SK-N-SH (cell line): ENCODE data around the gene EXOC4.

Experiments used
- CHD2 ChIP-seq: fragments of 150-350 bp; IDR thresholded peaks from 2 replicates; pipeline ENCODE4 v1.6.1; 2018; ENCODE audit warnings: low read length; ENCODE audit not compliant: partially characterized antibody
- EP300 ChIP-seq, 2 experiments: IDR thresholded peaks; 2 replicates each; pipeline versions ENCODE4 v1.4.0 to v1.6.1; 2012; ENCODE audit warnings: borderline replicate concordance in 1 of 2, low read depth in 1 of 2, low read length in 1 of 2
- FOXM1 ChIP-seq: IDR thresholded peaks from 2 replicates; pipeline ENCODE4 v1.4.0; 2012; ENCODE audit warnings: low read depth, mild to moderate bottlenecking
- GATA2 ChIP-seq: sonication (generic); formaldehyde crosslinking; IDR thresholded peaks from 2 replicates; pipeline ENCODE4 v1.5.0; 2020; ENCODE audit warnings: mild to moderate bottlenecking, missing genetic modification reagents
- JUND ChIP-seq: IDR thresholded peaks from 2 replicates; pipeline ENCODE4 v1.4.0; 2012
- POLR2AphosphoS5 ChIP-seq: IDR thresholded peaks from 2 replicates; pipeline ENCODE4 v1.6.1; 2012; ENCODE audit warnings: low read depth, low read length
- RAD21 ChIP-seq: IDR thresholded peaks from 2 replicates; pipeline ENCODE4 v1.6.1; 2012; ENCODE audit warnings: mild to moderate bottlenecking, low read length
- REST ChIP-seq: IDR thresholded peaks from 2 replicates; pipeline ENCODE4 v1.6.1; 2012; ENCODE audit warnings: mild to moderate bottlenecking, low read depth, low read length, moderate library complexity
- TAF1 ChIP-seq: IDR thresholded peaks from 2 replicates; pipeline ENCODE4 v1.6.1; 2012; ENCODE audit warnings: low read depth, mild to moderate bottlenecking, low read length, moderate library complexity, borderline replicate concordance
- TCF12 ChIP-seq: IDR thresholded peaks from 2 replicates; pipeline ENCODE4 v1.4.0; 2012
- YY1 ChIP-seq: IDR thresholded peaks from 2 replicates; pipeline ENCODE4 v1.4.0; 2012; ENCODE audit warnings: low read depth, mild to moderate bottlenecking
- TF ChIP-seq, protein P1 (sequence below): fragments of 200-600 bp; sonication (generic); IDR thresholded peaks from 2 replicates; pipeline ENCODE4 v1.6.1; 2017; ENCODE audit warnings: antibody characterized with exemption, mild to moderate bottlenecking, moderate library complexity

GRCh38 chr7:133252858-133253518 lies at the start of gene EXOC4:
- TF ChIP-seq POLR2AphosphoS5 (peak; percentile 96), GATA2 (CRISPR knock-in tag) (no peak), EP300 (IDR thresholded peaks at IDR 0.05; ENCODE audit: borderline replicate concordance in 1 of 2, low read depth in 1 of 2, low read length in 1 of 2) (no peak), RAD21 (no peak; the same call in 1 of the 2 replicates), YY1 (peak; percentile 98), FOXM1 (no peak), REST (no peak), TCF12 (peak; percentile 31; the same call in 1 of the 2 replicates), CHD2 (peak; percentile 98), TAF1 (peak; percentile 86), JUND (no peak)
- TF ChIP-seq, protein P1, sequence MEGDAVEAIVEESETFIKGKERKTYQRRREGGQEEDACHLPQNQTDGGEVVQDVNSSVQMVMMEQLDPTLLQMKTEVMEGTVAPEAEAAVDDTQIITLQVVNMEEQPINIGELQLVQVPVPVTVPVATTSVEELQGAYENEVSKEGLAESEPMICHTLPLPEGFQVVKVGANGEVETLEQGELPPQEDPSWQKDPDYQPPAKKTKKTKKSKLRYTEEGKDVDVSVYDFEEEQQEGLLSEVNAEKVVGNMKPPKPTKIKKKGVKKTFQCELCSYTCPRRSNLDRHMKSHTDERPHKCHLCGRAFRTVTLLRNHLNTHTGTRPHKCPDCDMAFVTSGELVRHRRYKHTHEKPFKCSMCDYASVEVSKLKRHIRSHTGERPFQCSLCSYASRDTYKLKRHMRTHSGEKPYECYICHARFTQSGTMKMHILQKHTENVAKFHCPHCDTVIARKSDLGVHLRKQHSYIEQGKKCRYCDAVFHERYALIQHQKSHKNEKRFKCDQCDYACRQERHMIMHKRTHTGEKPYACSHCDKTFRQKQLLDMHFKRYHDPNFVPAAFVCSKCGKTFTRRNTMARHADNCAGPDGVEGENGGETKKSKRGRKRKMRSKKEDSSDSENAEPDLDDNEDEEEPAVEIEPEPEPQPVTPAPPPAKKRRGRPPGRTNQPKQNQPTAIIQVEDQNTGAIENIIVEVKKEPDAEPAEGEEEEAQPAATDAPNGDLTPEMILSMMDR: no peak
